Ectodermal cell (in vitro differentiated cells): ENCODE results near the gene ZCCHC10. TPM values are rescaled to one million over a fixed set of nuclear protein-coding genes. Genes with fewer than 3 reads are reported as not detected.

Experiments used
- H3K27ac ChIP-seq: 2 replicates; pipeline ENCODE4 v1.7.0; 2013; ENCODE audit warnings: mild to moderate bottlenecking, low read depth, low read length; ENCODE audit not compliant: insufficient read depth, poor library complexity, severe bottlenecking
- H3K27me3 ChIP-seq: 2 replicates; pipeline ENCODE4 v1.7.0; 2013; ENCODE audit warnings: mild to moderate bottlenecking, low read length; ENCODE audit not compliant: insufficient read depth, control insufficient read depth, poor library complexity, severe bottlenecking
- H3K36me3 ChIP-seq: one replicate; pipeline ENCODE4 v1.7.0; 2013; ENCODE audit warnings: low read length; ENCODE audit not compliant: control insufficient read depth, insufficient read depth
- H3K4me1 ChIP-seq: one replicate; pipeline ENCODE4 v1.7.0; 2013; ENCODE audit warnings: low read length; ENCODE audit not compliant: control insufficient read depth, insufficient read depth
- H3K4me3 ChIP-seq: 2 replicates; pipeline ENCODE4 v1.7.0; 2013; ENCODE audit warnings: low read depth, low read length, control low read depth; ENCODE audit not compliant: insufficient read depth
- H3K9me3 ChIP-seq: 2 replicates; pipeline ENCODE4 v1.7.0; 2013; ENCODE audit warnings: mild to moderate bottlenecking, low read length, moderate library complexity; ENCODE audit not compliant: control insufficient read depth
- WGBS, 2 experiments: methylation state at CpG; one replicate each; pipeline ENCODE4 v1.1.7; 2013; ENCODE audit warnings: missing lambda C conversion rate in 2 of 2; 5-methylcytosine and 5-hydroxymethylcytosine counted together
- polyA plus RNA-seq, 4 experiments: library from polyadenylated mRNA; stranded (reverse); fragments of 50-300 nt; gene quantifications; one replicate each; pipeline ENCODE4 v1.2.3, GENCODE V29; 2013

ZCCHC10 gene
- polyA plus RNA-seq (2013, experiment 1 of 4), result 40.8 TPM
- polyA plus RNA-seq (2013, experiment 2 of 4), result 39.1 TPM
- polyA plus RNA-seq (2013, experiment 3 of 4), result 24.2 TPM
- 28.8 TPM for polyA plus RNA-seq (2013, experiment 4 of 4)

GRCh38 chr5:133025804-133026663 lies at the start of gene ZCCHC10:
ZCCHC10 (minus strand) TSS chr5:133026549; CDS start chr5:133026537, 12 bp downstream.
- no peaks in the 10 kb centered on the region for H3K4me1 ChIP-seq
- no peaks in the 10 kb centered on the region for H3K36me3 ChIP-seq
- no peaks in the 10 kb centered on the region for H3K9me3 ChIP-seq
- H3K27ac ChIP-seq, result peak within 1 kb of the TSS; percentile 65
- WGBS, 2 experiments, result 2% methylated on average over 53 of the region's 53 CpGs
- peak within 1 kb of the TSS; percentile 75 for H3K4me3 ChIP-seq
- H3K27me3 ChIP-seq, result no peaks in the 10 kb centered on the region

GRCh38 chr5:133075572-133076536 lies 49.5 kb upstream of the ZCCHC10 start:
- peaks cover 23% of the 10 kb centered on the region for H3K36me3 ChIP-seq
- no peak overlapping the region for H3K27ac ChIP-seq
- WGBS, 2 experiments, result 86 to 89% methylated on average over 6 to 7 of the region's 7 CpGs

GRCh38 chr5:133072021-133072420 lies 45.7 kb upstream of the ZCCHC10 start:
- Histone ChIP-seq H3K27me3 (no peaks in the 10 kb centered on the region), H3K27ac (no peak overlapping the region), H3K4me3 (no peak overlapping the region), H3K4me1 (no peaks in the 10 kb centered on the region), H3K9me3 (no peaks in the 10 kb centered on the region), H3K36me3 (peaks cover 39% of the 10 kb centered on the region)
- 89 to 90% methylated on average over 4 of the region's 4 CpGs for WGBS, 2 experiments

More at GRCh38 chr5:133075572-133076536, 49.5 kb upstream of the ZCCHC10 start:
- H3K27me3 ChIP-seq, result no peaks in the 10 kb centered on the region
- peaks cover 1% of the 10 kb centered on the region for H3K4me1 ChIP-seq
- H3K4me3 ChIP-seq, result no peak overlapping the region
- no peaks in the 10 kb centered on the region for H3K9me3 ChIP-seq

- Histone ChIP-seq H3K27ac (no peak overlapping the region), H3K27me3 (no peaks in the 10 kb centered on the region), H3K4me3 (no peak overlapping the region), H3K4me1 (no peaks in the 10 kb centered on the region), H3K9me3 (no peaks in the 10 kb centered on the region), H3K36me3 (peaks cover 32% of the 10 kb centered on the region)
- 97 to 98% methylated on average over 2 of the region's 2 CpGs for WGBS, 2 experiments
Measured at GRCh38 chr5:133066045-133066444, 39.7 kb upstream of the ZCCHC10 start.

GRCh38 chr5:133065471-133065870 lies 39.1 kb upstream of the ZCCHC10 start:
- Histone ChIP-seq H3K4me1 (no peaks in the 10 kb centered on the region), H3K27me3 (no peaks in the 10 kb centered on the region), H3K4me3 (no peak overlapping the region), H3K9me3 (no peaks in the 10 kb centered on the region), H3K27ac (no peak overlapping the region), H3K36me3 (peaks cover 27% of the 10 kb centered on the region)
- 42 to 53% methylated on average over 1 of the region's 1 CpG for WGBS, 2 experiments

- H3K27me3 ChIP-seq, result no peaks in the 10 kb centered on the region
- WGBS, 2 experiments, result 75 to 82% methylated on average over 10 of the region's 10 CpGs
- no peak overlapping the region for H3K27ac ChIP-seq
Measured at GRCh38 chr5:133063965-133064364, 37.6 kb upstream of the ZCCHC10 start.

GRCh38 chr5:133062276-133062675 lies 35.9 kb upstream of the ZCCHC10 start:
- H3K9me3 ChIP-seq, result no peaks in the 10 kb centered on the region
- H3K27me3 ChIP-seq, result no peaks in the 10 kb centered on the region
- no peak overlapping the region for H3K4me3 ChIP-seq
- H3K36me3 ChIP-seq, result peaks cover 3% of the 10 kb centered on the region
- no peaks in the 10 kb centered on the region for H3K4me1 ChIP-seq
- 93 to 95% methylated on average over 1 of the region's 1 CpG for WGBS, 2 experiments
- H3K27ac ChIP-seq, result no peak overlapping the region

More at GRCh38 chr5:133063965-133064364, 37.6 kb upstream of the ZCCHC10 start:
- Histone ChIP-seq H3K36me3 (peaks cover 14% of the 10 kb centered on the region), H3K9me3 (no peaks in the 10 kb centered on the region), H3K4me1 (no peaks in the 10 kb centered on the region), H3K4me3 (no peak overlapping the region)

GRCh38 chr5:133059621-133060020 lies 33.3 kb upstream of the ZCCHC10 start:
- H3K27ac ChIP-seq, result no peak overlapping the region
- no peaks in the 10 kb centered on the region for H3K4me1 ChIP-seq
- H3K9me3 ChIP-seq, result no peaks in the 10 kb centered on the region
- no peaks in the 10 kb centered on the region for H3K27me3 ChIP-seq
- no peak overlapping the region for H3K4me3 ChIP-seq
- 93 to 96% methylated on average over 2 to 3 of the region's 3 CpGs for WGBS, 2 experiments
- H3K36me3 ChIP-seq, result peaks cover 1% of the 10 kb centered on the region

- Histone ChIP-seq H3K4me3 (no peak overlapping the region), H3K36me3 (no peaks in the 10 kb centered on the region), H3K4me1 (peaks cover 6% of the 10 kb centered on the region), H3K27me3 (no peaks in the 10 kb centered on the region), H3K27ac (no peak overlapping the region), H3K9me3 (no peaks in the 10 kb centered on the region)
- WGBS, 2 experiments, result 84 to 89% methylated on average over 1 of the region's 1 CpG
Measured at GRCh38 chr5:133056891-133057290, 30.5 kb upstream of the ZCCHC10 start.
